ENCODE measurements around the gene GRIK5. TPM values are rescaled to one million over a fixed set of nuclear protein-coding genes. Genes with fewer than 3 reads are reported as not detected.

The GRIK5 gene
- total and polyA plus RNA-seq, 2 experiments from 2014 or later, result 0.50 to 0.60 TPM

DNA sequence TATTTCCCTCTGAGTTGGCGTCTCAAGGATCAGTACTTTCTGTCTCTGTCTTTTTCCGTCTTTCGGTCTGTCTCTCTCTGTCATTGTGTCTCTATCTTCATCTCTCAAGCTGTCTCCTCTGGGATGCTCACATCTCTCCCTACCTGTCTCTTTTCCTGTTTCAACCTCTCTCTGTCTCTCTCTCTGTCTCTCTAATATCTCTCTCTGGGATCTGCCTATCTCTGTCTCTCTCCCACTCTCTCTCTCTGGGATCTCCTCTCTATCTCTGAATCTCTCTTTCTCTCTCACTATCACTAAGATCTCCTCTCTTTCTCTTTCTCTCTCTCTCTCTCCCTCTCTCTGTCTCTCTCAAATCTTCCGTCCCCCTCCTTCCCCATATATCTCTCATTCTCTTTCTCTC is 80.0 kb downstream of the GRIK5 start:
- H3K27ac ChIP-seq, result no peak overlapping the region
- H3K9me2 ChIP-seq (replicated peaks; ENCODE audit: insufficient read depth), result no peaks in the 10 kb centered on the region
- H3K4me3 ChIP-seq, result no peak overlapping the region
- peaks cover 40% of the 10 kb centered on the region for H3K27me3 ChIP-seq
- H3K9me3 ChIP-seq (ENCODE audit: low read depth), result no peaks in the 10 kb centered on the region
- no peak overlapping the region for H2AFZ ChIP-seq
- TF ChIP-seq, protein P1, sequence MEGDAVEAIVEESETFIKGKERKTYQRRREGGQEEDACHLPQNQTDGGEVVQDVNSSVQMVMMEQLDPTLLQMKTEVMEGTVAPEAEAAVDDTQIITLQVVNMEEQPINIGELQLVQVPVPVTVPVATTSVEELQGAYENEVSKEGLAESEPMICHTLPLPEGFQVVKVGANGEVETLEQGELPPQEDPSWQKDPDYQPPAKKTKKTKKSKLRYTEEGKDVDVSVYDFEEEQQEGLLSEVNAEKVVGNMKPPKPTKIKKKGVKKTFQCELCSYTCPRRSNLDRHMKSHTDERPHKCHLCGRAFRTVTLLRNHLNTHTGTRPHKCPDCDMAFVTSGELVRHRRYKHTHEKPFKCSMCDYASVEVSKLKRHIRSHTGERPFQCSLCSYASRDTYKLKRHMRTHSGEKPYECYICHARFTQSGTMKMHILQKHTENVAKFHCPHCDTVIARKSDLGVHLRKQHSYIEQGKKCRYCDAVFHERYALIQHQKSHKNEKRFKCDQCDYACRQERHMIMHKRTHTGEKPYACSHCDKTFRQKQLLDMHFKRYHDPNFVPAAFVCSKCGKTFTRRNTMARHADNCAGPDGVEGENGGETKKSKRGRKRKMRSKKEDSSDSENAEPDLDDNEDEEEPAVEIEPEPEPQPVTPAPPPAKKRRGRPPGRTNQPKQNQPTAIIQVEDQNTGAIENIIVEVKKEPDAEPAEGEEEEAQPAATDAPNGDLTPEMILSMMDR (IDR thresholded peaks at IDR 0.05; ENCODE audit: poor library complexity), result no peak
- no peak for TF ChIP-seq EZH2phosphoT487 (IDR thresholded peaks at IDR 0.05; ENCODE audit: low read depth, severe bottlenecking, unreplicated experiment)
- TF ChIP-seq EZH2 (IDR thresholded peaks at IDR 0.05; ENCODE audit: borderline replicate concordance), result no peak
- DNase-seq (ENCODE audit: low spot score), result no peak
- H4K20me1 ChIP-seq (ENCODE audit: insufficient read depth, poor library complexity, severe bottlenecking), result no peaks in the 10 kb centered on the region
- WGBS (ENCODE audit: low lambda C conversion rate, missing lambda C conversion rate), result 89% methylated on average over 3 of the region's 4 CpGs
- H3K4me1 ChIP-seq (ENCODE audit: insufficient read depth), result no peaks in the 10 kb centered on the region
- no peaks in the 10 kb centered on the region for H3K36me3 ChIP-seq (replicated peaks; ENCODE audit: insufficient read depth, low read depth)
- no peak overlapping the region for H3K4me2 ChIP-seq
- no peaks in the 10 kb centered on the region for H3K79me2 ChIP-seq

DNA sequence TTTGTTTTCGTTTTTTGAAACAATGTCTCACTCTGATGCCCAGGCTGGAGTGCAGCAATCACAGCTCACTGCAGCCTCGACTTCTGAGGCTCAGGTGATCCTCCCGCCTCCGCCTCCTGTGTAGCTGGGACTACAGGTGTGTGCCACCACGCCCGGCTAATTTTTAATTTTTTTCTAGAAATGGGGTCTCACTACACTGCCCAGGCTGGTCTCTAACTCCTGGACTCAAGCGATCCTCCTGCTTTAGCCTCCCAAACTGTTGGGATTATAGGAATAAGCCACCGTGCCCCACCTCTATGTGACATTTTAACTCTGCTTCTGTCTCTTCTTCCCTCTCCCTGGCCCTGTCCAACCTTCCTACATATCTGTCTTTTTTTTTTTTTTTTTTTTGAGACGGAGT is 81.1 kb downstream of the GRIK5 start:
- no peak for DNase-seq (ENCODE audit: low spot score)
- no peaks in the 10 kb centered on the region for H3K36me3 ChIP-seq (replicated peaks; ENCODE audit: insufficient read depth, low read depth)
- H3K79me2 ChIP-seq, result no peaks in the 10 kb centered on the region
- H3K4me3 ChIP-seq, result no peak overlapping the region
- no peaks in the 10 kb centered on the region for H3K4me1 ChIP-seq (ENCODE audit: insufficient read depth)
- peaks cover 31% of the 10 kb centered on the region for H3K27me3 ChIP-seq
- H4K20me1 ChIP-seq (ENCODE audit: insufficient read depth, poor library complexity, severe bottlenecking), result no peaks in the 10 kb centered on the region
- no peaks in the 10 kb centered on the region for H3K9me3 ChIP-seq (ENCODE audit: low read depth)
- WGBS (ENCODE audit: low lambda C conversion rate, missing lambda C conversion rate), result 88% methylated on average over 9 of the region's 9 CpGs
- H3K9me2 ChIP-seq (replicated peaks; ENCODE audit: insufficient read depth), result no peaks in the 10 kb centered on the region
- TF ChIP-seq EZH2phosphoT487 (IDR thresholded peaks at IDR 0.05; ENCODE audit: low read depth, severe bottlenecking, unreplicated experiment) (no peak), EZH2 (IDR thresholded peaks at IDR 0.05; ENCODE audit: borderline replicate concordance) (no peak)
- TF ChIP-seq, protein P1 (IDR thresholded peaks at IDR 0.05; ENCODE audit: poor library complexity), result no peak
- no peak overlapping the region for H3K27ac ChIP-seq
- H2AFZ ChIP-seq, result no peak overlapping the region
- H3K4me2 ChIP-seq, result no peak overlapping the region

DNA sequence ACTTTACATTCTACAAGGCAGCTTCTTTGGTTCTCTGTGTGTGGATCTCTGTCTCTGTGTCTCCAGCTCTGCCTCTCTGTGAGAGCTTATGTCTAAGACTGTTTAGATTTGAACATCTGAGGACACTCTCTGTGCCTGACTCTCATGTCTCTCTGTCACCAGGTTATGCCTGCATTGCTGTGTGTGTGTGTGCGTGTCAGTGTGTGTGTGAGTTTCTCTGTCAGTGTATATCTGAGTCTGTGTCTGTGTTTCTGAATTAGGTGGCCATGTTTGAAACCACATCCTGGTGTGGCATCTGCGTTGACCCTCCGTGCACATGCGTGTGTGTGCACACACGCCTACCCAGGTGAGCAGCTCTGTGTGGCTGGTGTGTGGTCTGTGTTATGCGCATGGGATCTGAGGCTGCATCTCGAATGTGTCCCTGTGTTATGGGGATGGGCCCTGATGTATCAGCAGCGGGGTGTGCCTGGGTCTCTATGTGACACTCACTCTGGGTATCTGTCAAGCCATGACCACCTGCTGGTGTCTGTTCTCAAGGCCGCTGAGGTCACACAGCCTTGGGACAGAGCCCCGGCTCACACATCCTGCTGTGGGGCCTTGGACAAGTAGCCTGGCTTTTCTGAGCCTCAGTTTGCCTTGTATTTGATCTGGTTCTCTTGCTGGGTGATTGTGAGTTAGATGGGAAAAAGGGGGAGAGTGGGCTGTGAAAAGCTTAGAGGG is 82.7 kb downstream of the GRIK5 start:
- H3K4me1 ChIP-seq (ENCODE audit: insufficient read depth), result no peaks in the 10 kb centered on the region
- H3K27ac ChIP-seq, result no peak overlapping the region
- DNase-seq (ENCODE audit: low spot score), result no peak
- no peak for TF ChIP-seq EZH2 (IDR thresholded peaks at IDR 0.05; ENCODE audit: borderline replicate concordance)
- TF ChIP-seq EZH2phosphoT487 (IDR thresholded peaks at IDR 0.05; ENCODE audit: low read depth, severe bottlenecking, unreplicated experiment), result no peak
- TF ChIP-seq, protein P1 (IDR thresholded peaks at IDR 0.05; ENCODE audit: poor library complexity), result no peak
- H3K79me2 ChIP-seq, result no peaks in the 10 kb centered on the region
- H3K4me2 ChIP-seq, result no peak overlapping the region
- 85% methylated on average over 10 of the region's 10 CpGs for WGBS (ENCODE audit: low lambda C conversion rate, missing lambda C conversion rate)
- H4K20me1 ChIP-seq (ENCODE audit: insufficient read depth, poor library complexity, severe bottlenecking), result no peaks in the 10 kb centered on the region
- H3K4me3 ChIP-seq, result no peak overlapping the region
- H2AFZ ChIP-seq, result no peak overlapping the region
- no peaks in the 10 kb centered on the region for H3K9me2 ChIP-seq (replicated peaks; ENCODE audit: insufficient read depth)
- peaks cover 17% of the 10 kb centered on the region for H3K27me3 ChIP-seq
- no peaks in the 10 kb centered on the region for H3K9me3 ChIP-seq (ENCODE audit: low read depth)
- H3K36me3 ChIP-seq (replicated peaks; ENCODE audit: insufficient read depth, low read depth), result no peaks in the 10 kb centered on the region
